HS-27A (cell line): ENCODE measurements around the gene CNTN1.

Source experiments
- DNase-seq: peaks from one replicate; pipeline ENCODE4 v3.0.0-alpha.2; 2012; ENCODE audit warnings: low read depth, missing footprints

The CNTN1 gene

GRCh38 chr12:40970320-40970907 is 278.2 kb downstream of the CNTN1 start:
- DNase-seq, result no peak

GRCh38 chr12:40971911-40972310 is 279.7 kb downstream of the CNTN1 start:
- DNase-seq, result no peak

- no peak for DNase-seq
Observed at GRCh38 chr12:40976546-40976945, 284.3 kb downstream of the CNTN1 start.

GRCh38 chr12:40980427-40980961 is 288.3 kb downstream of the CNTN1 start:
- no peak for DNase-seq

- DNase-seq, result no peak
Observed at GRCh38 chr12:40986001-40986400, 293.8 kb downstream of the CNTN1 start.

- DNase-seq, result no peak
Observed at GRCh38 chr12:40988355-40988754, 296.1 kb downstream of the CNTN1 start.

GRCh38 chr12:40988824-40989223 is 296.6 kb downstream of the CNTN1 start:
- no peak for DNase-seq

- no peak for DNase-seq
Observed at GRCh38 chr12:40989785-40990184, 297.5 kb downstream of the CNTN1 start.

GRCh38 chr12:40992158-40992557 is 299.9 kb downstream of the CNTN1 start:
- DNase-seq, result no peak

- no peak for DNase-seq
Observed at GRCh38 chr12:40992674-40993073, 300.4 kb downstream of the CNTN1 start.

- DNase-seq, result no peak
Observed at GRCh38 chr12:40993158-40993557, 300.9 kb downstream of the CNTN1 start.

GRCh38 chr12:40996091-40996490 is 303.9 kb downstream of the CNTN1 start:
- no peak for DNase-seq

- no peak for DNase-seq
Observed at GRCh38 chr12:40999210-40999609, 307.0 kb downstream of the CNTN1 start.

GRCh38 chr12:41008472-41008871 is 316.2 kb downstream of the CNTN1 start:
- DNase-seq, result no peak

- DNase-seq, result no peak
Observed at GRCh38 chr12:41011939-41012338, 319.7 kb downstream of the CNTN1 start.

GRCh38 chr12:41013881-41014642 is 321.8 kb downstream of the CNTN1 start:
- DNase-seq, result no peak

- peak; percentile 22 for DNase-seq
Observed at GRCh38 chr12:41014643-41015020, 322.4 kb downstream of the CNTN1 start.

GRCh38 chr12:41018010-41018409 is 325.8 kb downstream of the CNTN1 start:
- DNase-seq, result no peak

GRCh38 chr12:41019461-41019860 is 327.2 kb downstream of the CNTN1 start:
- no peak for DNase-seq

GRCh38 chr12:41023836-41024235 is 331.6 kb downstream of the CNTN1 start:
- no peak for DNase-seq

- DNase-seq, result no peak
Observed at GRCh38 chr12:41026151-41026550, 333.9 kb downstream of the CNTN1 start.

- DNase-seq, result no peak
Observed at GRCh38 chr12:41032386-41032785, 340.1 kb downstream of the CNTN1 start.

- no peak for DNase-seq
Observed at GRCh38 chr12:41034686-41035085, 342.4 kb downstream of the CNTN1 start.

- no peak for DNase-seq
Observed at GRCh38 chr12:41039461-41039860, 347.2 kb downstream of the CNTN1 start.
